ENCODE data around the gene SLAMF8. TPM values are rescaled to one million over a fixed set of nuclear protein-coding genes. Genes with fewer than 3 reads are reported as not detected.

The SLAMF8 gene
- total and polyA plus RNA-seq, 9 donors, result 0.19 to 1.5 (median 0.43) TPM

DNA sequence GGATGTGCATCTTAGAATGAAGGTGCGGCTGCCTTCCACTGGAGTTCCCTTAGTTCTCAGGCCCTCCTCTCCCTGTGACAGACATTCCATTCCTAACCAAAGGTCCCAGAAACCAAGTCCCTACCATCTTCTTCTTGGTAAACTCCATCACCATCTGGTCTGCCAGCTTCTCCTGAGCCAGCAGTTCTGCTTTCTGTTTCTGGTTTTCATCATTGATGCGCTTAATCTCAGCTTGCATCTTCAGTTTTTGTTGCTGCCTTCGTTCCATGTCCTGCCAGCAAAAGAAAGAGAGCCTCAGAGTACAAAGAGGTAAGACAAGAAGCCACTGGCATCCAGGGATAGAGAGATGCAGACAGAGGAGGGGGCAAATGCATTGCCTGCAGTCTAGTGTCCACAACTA is 53.8 kb downstream of the SLAMF8 start:
- Histone ChIP-seq H3K4me3 (ENCODE audit: low read length) (no peak overlapping the region), H3K9me3 (replicated peaks; ENCODE audit: control insufficient read depth, low read depth, low read length) (no peaks in the 10 kb centered on the region), H3K27me3 (ENCODE audit: control insufficient read depth, insufficient read depth, low read length) (no peaks in the 10 kb centered on the region), H3K36me3 (ENCODE audit: control insufficient read depth, insufficient read depth, low read length) (no peaks in the 10 kb centered on the region), H3K4me1 (ENCODE audit: control insufficient read depth, insufficient read depth, low read length) (no peaks in the 10 kb centered on the region), H3K27ac (ENCODE audit: low read length) (no peak overlapping the region)
- DNase-seq, result no peak
- 64% methylated on average over 2 of the region's 3 CpGs for WGBS (ENCODE audit: insufficient coverage)

DNA sequence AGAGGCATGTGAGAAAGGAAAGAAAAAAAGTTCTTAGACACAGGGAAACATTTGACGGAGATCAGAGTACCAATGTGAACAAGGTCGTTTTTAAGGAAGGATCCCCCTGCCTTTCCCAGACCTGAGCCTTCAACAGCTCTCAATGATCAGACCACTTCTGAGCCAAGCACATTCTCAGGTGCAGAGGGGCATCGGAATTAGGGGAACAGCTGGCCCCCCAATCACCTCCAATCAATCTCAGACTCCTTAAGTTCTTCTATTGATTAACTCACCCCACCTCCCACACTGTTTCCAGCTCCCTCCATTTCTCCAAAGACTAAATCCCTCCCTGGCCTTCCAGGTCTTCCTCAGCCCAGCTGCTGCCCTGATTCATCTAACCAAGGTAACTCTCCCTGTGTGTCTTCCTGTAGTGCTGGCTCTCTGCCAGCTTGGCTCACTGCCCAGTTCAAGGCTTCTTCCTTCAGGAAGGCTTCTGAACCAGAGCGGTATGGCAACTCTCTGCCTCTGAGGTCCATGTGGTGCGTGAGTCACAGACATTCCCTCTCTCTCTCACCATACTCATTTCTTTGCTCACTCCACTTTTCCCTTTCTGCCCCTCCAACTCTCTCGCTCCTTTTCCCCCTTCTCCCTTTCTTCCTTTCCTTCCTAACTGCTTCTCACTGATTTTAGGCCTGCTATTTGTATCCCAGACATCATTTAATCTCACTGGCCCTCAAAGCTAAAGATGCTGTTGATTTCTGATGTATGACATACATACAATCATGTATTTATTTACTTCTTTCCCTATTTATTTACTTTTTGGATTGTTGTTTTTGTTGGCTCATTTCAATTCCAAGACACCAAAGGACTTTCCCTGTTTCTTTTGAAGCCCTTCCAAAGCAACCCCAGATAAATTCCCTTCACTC is 55.2 kb downstream of the SLAMF8 start:
- Histone ChIP-seq H3K4me3 (ENCODE audit: low read length) (no peak overlapping the region), H3K27ac (ENCODE audit: low read length) (no peak overlapping the region), H3K36me3 (ENCODE audit: control insufficient read depth, insufficient read depth, low read length) (no peaks in the 10 kb centered on the region), H3K27me3 (ENCODE audit: control insufficient read depth, insufficient read depth, low read length) (no peaks in the 10 kb centered on the region), H3K9me3 (replicated peaks; ENCODE audit: control insufficient read depth, low read depth, low read length) (no peaks in the 10 kb centered on the region), H3K4me1 (ENCODE audit: control insufficient read depth, insufficient read depth, low read length) (no peaks in the 10 kb centered on the region)
- WGBS (ENCODE audit: insufficient coverage), result 43% methylated on average over 5 of the region's 6 CpGs
- peak; percentile 60 for DNase-seq

DNA sequence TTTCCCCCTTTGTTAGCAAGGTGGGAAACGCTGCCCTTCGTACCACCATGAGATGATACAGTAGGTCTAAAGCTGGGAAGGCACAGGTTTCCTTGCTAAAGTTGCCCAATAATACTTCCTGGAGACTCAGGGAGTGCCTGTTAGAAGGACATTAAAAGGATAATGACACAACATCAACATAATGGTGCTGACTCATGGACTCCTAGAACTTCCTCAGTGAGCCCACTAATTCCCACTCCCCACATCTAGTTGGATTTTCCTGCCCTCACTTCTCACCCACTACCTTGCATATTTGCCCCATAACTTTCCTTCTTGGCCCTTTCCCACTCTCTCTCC is 55.8 kb downstream of the SLAMF8 start:
- DNase-seq, result no peak
- H3K36me3 ChIP-seq (ENCODE audit: control insufficient read depth, insufficient read depth, low read length), result no peaks in the 10 kb centered on the region
- WGBS (ENCODE audit: insufficient coverage), result no CpG with 5 or more reads among the region's 2 CpGs
- H3K27me3 ChIP-seq (ENCODE audit: control insufficient read depth, insufficient read depth, low read length), result no peaks in the 10 kb centered on the region
- H3K4me1 ChIP-seq (ENCODE audit: control insufficient read depth, insufficient read depth, low read length), result no peaks in the 10 kb centered on the region
- H3K4me3 ChIP-seq (ENCODE audit: low read length), result no peak overlapping the region
- no peak overlapping the region for H3K27ac ChIP-seq (ENCODE audit: low read length)
- no peaks in the 10 kb centered on the region for H3K9me3 ChIP-seq (replicated peaks; ENCODE audit: control insufficient read depth, low read depth, low read length)

DNA sequence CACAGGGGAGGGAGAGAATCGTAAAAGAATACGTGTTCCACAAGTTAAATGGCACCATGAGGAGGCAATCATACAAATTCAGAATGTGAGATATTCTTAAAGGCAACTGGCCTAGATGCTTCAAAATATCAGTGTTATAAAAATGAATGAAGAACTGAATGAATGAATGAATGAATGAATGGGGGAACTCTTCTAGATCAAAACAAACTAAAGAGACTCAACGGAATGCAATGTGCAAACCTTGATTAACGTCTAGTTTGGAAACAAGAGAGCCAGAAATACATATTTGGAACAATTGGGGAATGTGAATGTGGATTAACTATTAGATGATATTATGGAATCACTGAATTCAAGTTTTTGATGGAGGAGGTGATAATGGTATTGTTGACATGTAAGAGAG is 56.5 kb downstream of the SLAMF8 start:
- WGBS (ENCODE audit: insufficient coverage), result no CpG with 5 or more reads among the region's 4 CpGs

DNA sequence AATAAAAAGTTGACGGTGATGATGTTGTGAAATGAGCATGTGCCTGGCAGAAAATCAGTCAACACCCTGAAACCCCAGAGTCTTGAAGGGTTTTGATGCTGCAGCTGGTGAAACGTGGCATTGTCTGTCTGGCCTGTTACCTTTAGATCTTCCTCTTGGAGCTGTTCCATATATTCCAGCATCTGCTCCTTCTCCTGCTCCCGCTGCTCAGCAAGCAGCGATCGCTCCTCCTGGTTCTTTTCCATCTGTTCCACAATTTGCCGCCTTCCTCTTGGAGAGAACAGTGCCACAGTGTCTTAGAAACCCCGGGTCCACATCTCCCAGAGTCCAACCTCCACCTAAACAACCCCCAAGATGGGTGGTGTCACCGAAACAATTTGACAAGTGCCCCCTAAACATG is 57.6 kb downstream of the SLAMF8 start:
- DNase-seq, result no peak
- H3K4me3 ChIP-seq (ENCODE audit: low read length), result no peak overlapping the region
- 60% methylated on average over 7 of the region's 8 CpGs for WGBS (ENCODE audit: insufficient coverage)

More for the DNA sequence above, 56.5 kb downstream of the SLAMF8 start:
- H3K27ac ChIP-seq (ENCODE audit: low read length), result no peak overlapping the region
- no peaks in the 10 kb centered on the region for H3K36me3 ChIP-seq (ENCODE audit: control insufficient read depth, insufficient read depth, low read length)
- H3K27me3 ChIP-seq (ENCODE audit: control insufficient read depth, insufficient read depth, low read length), result no peaks in the 10 kb centered on the region
- no peak overlapping the region for H3K4me3 ChIP-seq (ENCODE audit: low read length)
- DNase-seq, result no peak
- no peaks in the 10 kb centered on the region for H3K4me1 ChIP-seq (ENCODE audit: control insufficient read depth, insufficient read depth, low read length)
- H3K9me3 ChIP-seq (replicated peaks; ENCODE audit: control insufficient read depth, low read depth, low read length), result no peaks in the 10 kb centered on the region

More for the DNA sequence above, 57.6 kb downstream of the SLAMF8 start:
- H3K4me1 ChIP-seq (ENCODE audit: control insufficient read depth, insufficient read depth, low read length), result no peaks in the 10 kb centered on the region
- no peaks in the 10 kb centered on the region for H3K36me3 ChIP-seq (ENCODE audit: control insufficient read depth, insufficient read depth, low read length)
- no peaks in the 10 kb centered on the region for H3K27me3 ChIP-seq (ENCODE audit: control insufficient read depth, insufficient read depth, low read length)
- no peaks in the 10 kb centered on the region for H3K9me3 ChIP-seq (replicated peaks; ENCODE audit: control insufficient read depth, low read depth, low read length)
- no peak overlapping the region for H3K27ac ChIP-seq (ENCODE audit: low read length)

Other genes with a start within 250 kb of the SLAMF8 start
- gene APCS, start 239.0 kb upstream of the SLAMF8 start, total RNA-seq, result not detected
- not detected for gene APCS, start 239.0 kb upstream of the SLAMF8 start, polyA plus RNA-seq (ENCODE audit: insufficient read depth in 1 of 8, insufficient read length in 8 of 8, low replicate concordance in 1 of 8)
- not detected for gene CRP, start 112.3 kb upstream of the SLAMF8 start, total RNA-seq
- gene CRP, start 112.3 kb upstream of the SLAMF8 start, polyA plus RNA-seq (ENCODE audit: insufficient read depth in 1 of 8, insufficient read length in 8 of 8, low replicate concordance in 1 of 8), result not detected
- 12.1 TPM for gene DUSP23, start 45.9 kb upstream of the SLAMF8 start, total RNA-seq
- gene DUSP23, start 45.9 kb upstream of the SLAMF8 start, polyA plus RNA-seq (ENCODE audit: insufficient read depth in 1 of 8, insufficient read length in 8 of 8, low replicate concordance in 1 of 8), result 1 to 10 TPM; 5.2 to 8.5 (median 7.8) TPM
- gene FCRL6, start 24.5 kb upstream of the SLAMF8 start, total RNA-seq, result not detected
- gene FCRL6, start 24.5 kb upstream of the SLAMF8 start, polyA plus RNA-seq (ENCODE audit: insufficient read depth in 1 of 8, insufficient read length in 8 of 8, low replicate concordance in 1 of 8), result under 1 TPM in 4 of 8 donors, not detected in 4; 0.08 to 0.17 (median 0.11) TPM
- not detected for gene VSIG8, start 35.8 kb downstream of the SLAMF8 start, total RNA-seq
- gene VSIG8, start 35.8 kb downstream of the SLAMF8 start, polyA plus RNA-seq (ENCODE audit: insufficient read depth in 1 of 8, insufficient read length in 8 of 8, low replicate concordance in 1 of 8), result not detected
- 0.22 TPM for gene CFAP45, start 73.3 kb downstream of the SLAMF8 start, total RNA-seq
- under 1 TPM; 0.18 to 0.54 (median 0.44) TPM for gene CFAP45, start 73.3 kb downstream of the SLAMF8 start, polyA plus RNA-seq (ENCODE audit: insufficient read depth in 1 of 8, insufficient read length in 8 of 8, low replicate concordance in 1 of 8)
- gene TAGLN2, start 98.6 kb downstream of the SLAMF8 start, total RNA-seq, result 84.2 TPM
- gene TAGLN2, start 98.6 kb downstream of the SLAMF8 start, polyA plus RNA-seq (ENCODE audit: insufficient read depth in 1 of 8, insufficient read length in 8 of 8, low replicate concordance in 1 of 8), result 100 to 1,000 TPM; 167 to 251 (median 202) TPM
- gene IGSF9, start 118.7 kb downstream of the SLAMF8 start, total RNA-seq, result 0.13 TPM
- 1 to 10 TPM in 3 of 8 donors, under 1 TPM in 5; 0.29 to 5.9 (median 0.73) TPM for gene IGSF9, start 118.7 kb downstream of the SLAMF8 start, polyA plus RNA-seq (ENCODE audit: insufficient read depth in 1 of 8, insufficient read length in 8 of 8, low replicate concordance in 1 of 8)
- not detected for gene SLAMF9, start 127.4 kb downstream of the SLAMF8 start, total RNA-seq
- gene SLAMF9, start 127.4 kb downstream of the SLAMF8 start, polyA plus RNA-seq (ENCODE audit: insufficient read depth in 1 of 8, insufficient read length in 8 of 8, low replicate concordance in 1 of 8), result not detected
- gene PIGM, start 205.1 kb downstream of the SLAMF8 start, total RNA-seq, result 3.6 TPM
- gene PIGM, start 205.1 kb downstream of the SLAMF8 start, polyA plus RNA-seq (ENCODE audit: insufficient read depth in 1 of 8, insufficient read length in 8 of 8, low replicate concordance in 1 of 8), result 1 to 10 TPM; 4.3 to 6.6 (median 5.3) TPM
- gene KCNJ10, start 243.3 kb downstream of the SLAMF8 start, total RNA-seq, result 0.35 TPM
- gene KCNJ10, start 243.3 kb downstream of the SLAMF8 start, polyA plus RNA-seq (ENCODE audit: insufficient read depth in 1 of 8, insufficient read length in 8 of 8, low replicate concordance in 1 of 8), result 1 to 10 TPM in 1 of 8 donors, under 1 TPM in 7; 0.30 to 1.6 (median 0.65) TPM